ENCODE data around the gene LBR. TPM values are rescaled to one million over a fixed set of nuclear protein-coding genes. Genes with fewer than 3 reads are reported as not detected.

The LBR gene
- total and polyA plus RNA-seq, 4 donors: 14.3 to 201 (median 22.6) TPM

- Histone ChIP-seq H3K27me3 (ENCODE audit: control insufficient read depth in 4 of 4, insufficient read depth in 4 of 4, low read length in 3 of 4) (no peaks in the 10 kb centered on the region), H3K27ac (ENCODE audit: low read depth in 1 of 2, low read length in 2 of 2) (no peak overlapping the region), H3K4me3 (ENCODE audit: low read depth in 1 of 3, low read length in 3 of 3) (no peak overlapping the region), H3K36me3 (ENCODE audit: control insufficient read depth in 4 of 4, insufficient read depth in 3 of 4, low read depth in 1 of 4, low read length in 3 of 4) (no peaks in the 10 kb centered on the region), H3K4me1 (ENCODE audit: control insufficient read depth in 4 of 4, insufficient read depth in 4 of 4, low read length in 3 of 4) (no peaks in the 10 kb centered on the region), H3K9ac (ENCODE audit: low read depth in 1 of 2, low read length in 2 of 2) (no peak overlapping the region), H3K9me3 (ENCODE audit: control insufficient read depth in 4 of 4, low read length in 3 of 4) (no peaks in the 10 kb centered on the region)
- TF ChIP-seq, protein P1, sequence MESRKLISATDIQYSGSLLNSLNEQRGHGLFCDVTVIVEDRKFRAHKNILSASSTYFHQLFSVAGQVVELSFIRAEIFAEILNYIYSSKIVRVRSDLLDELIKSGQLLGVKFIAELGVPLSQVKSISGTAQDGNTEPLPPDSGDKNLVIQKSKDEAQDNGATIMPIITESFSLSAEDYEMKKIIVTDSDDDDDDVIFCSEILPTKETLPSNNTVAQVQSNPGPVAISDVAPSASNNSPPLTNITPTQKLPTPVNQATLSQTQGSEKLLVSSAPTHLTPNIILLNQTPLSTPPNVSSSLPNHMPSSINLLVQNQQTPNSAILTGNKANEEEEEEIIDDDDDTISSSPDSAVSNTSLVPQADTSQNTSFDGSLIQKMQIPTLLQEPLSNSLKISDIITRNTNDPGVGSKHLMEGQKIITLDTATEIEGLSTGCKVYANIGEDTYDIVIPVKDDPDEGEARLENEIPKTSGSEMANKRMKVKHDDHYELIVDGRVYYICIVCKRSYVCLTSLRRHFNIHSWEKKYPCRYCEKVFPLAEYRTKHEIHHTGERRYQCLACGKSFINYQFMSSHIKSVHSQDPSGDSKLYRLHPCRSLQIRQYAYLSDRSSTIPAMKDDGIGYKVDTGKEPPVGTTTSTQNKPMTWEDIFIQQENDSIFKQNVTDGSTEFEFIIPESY (IDR thresholded peaks at IDR 0.05): no peak
- no peak for TF ChIP-seq RAD21 (IDR thresholded peaks at IDR 0.05)
- TF ChIP-seq, protein P2, sequence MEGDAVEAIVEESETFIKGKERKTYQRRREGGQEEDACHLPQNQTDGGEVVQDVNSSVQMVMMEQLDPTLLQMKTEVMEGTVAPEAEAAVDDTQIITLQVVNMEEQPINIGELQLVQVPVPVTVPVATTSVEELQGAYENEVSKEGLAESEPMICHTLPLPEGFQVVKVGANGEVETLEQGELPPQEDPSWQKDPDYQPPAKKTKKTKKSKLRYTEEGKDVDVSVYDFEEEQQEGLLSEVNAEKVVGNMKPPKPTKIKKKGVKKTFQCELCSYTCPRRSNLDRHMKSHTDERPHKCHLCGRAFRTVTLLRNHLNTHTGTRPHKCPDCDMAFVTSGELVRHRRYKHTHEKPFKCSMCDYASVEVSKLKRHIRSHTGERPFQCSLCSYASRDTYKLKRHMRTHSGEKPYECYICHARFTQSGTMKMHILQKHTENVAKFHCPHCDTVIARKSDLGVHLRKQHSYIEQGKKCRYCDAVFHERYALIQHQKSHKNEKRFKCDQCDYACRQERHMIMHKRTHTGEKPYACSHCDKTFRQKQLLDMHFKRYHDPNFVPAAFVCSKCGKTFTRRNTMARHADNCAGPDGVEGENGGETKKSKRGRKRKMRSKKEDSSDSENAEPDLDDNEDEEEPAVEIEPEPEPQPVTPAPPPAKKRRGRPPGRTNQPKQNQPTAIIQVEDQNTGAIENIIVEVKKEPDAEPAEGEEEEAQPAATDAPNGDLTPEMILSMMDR (IDR thresholded peaks at IDR 0.05; ENCODE audit: low read depth, low read length, missing input control): no peak
- TF ChIP-seq HNF4G (IDR thresholded peaks at IDR 0.05): no peak
- TF ChIP-seq EGR1 (IDR thresholded peaks at IDR 0.05; ENCODE audit: low read depth in 2 of 2): no peak
- TF ChIP-seq FOXA1 (IDR thresholded peaks at IDR 0.05): no peak
- no peak for TF ChIP-seq FOXA2 (IDR thresholded peaks at IDR 0.05)
- no peak for TF ChIP-seq SP1 (IDR thresholded peaks at IDR 0.05)
- TF ChIP-seq, protein P3, sequence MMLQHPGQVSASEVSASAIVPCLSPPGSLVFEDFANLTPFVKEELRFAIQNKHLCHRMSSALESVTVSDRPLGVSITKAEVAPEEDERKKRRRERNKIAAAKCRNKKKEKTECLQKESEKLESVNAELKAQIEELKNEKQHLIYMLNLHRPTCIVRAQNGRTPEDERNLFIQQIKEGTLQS (IDR thresholded peaks at IDR 0.05): no peak
- no peak for TF ChIP-seq RXRA (IDR thresholded peaks at IDR 0.05)
- TF ChIP-seq TAF1 (conservative IDR thresholded peaks at IDR 0.05): no peak
- no peak for TF ChIP-seq HNF4A (conservative IDR thresholded peaks at IDR 0.05)
- DNase-seq (ENCODE audit: low spot score): no peak
Observed at GRCh38 chr1:225366018-225366417, 61.8 kb downstream of the LBR start.

DNA sequence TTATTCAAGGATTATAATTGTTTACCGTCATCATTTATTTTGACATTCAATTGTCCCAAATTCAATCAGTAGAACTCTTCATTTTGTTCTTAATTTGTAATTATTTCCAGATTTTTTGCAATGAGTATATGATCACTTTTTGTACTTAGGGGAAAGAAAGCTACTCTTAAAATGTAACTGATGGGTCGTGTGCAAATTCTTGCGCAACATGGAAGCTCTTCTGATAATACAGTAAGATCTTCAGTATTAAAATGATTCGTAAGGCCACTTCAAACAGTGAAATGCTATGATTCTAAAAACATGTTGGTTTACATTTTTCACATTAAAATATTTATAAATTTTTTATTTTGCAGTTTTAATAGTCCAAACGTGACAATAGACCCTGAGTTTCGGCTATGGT, 63.4 kb downstream of the LBR start:
- H3K4me1 ChIP-seq (ENCODE audit: control insufficient read depth in 4 of 4, insufficient read depth in 4 of 4, low read length in 3 of 4): peaks cover 0 to 8% (median 4%) of the 10 kb centered on the region in 4 donors
- no peak overlapping the region for H3K9ac ChIP-seq (ENCODE audit: low read depth in 1 of 2, low read length in 2 of 2)
- no peak overlapping the region for H3K4me3 ChIP-seq (ENCODE audit: low read depth in 1 of 3, low read length in 3 of 3)
- 93% methylated on average over 6 of the region's 6 CpGs for WGBS
- H3K27me3 ChIP-seq (ENCODE audit: control insufficient read depth in 4 of 4, insufficient read depth in 4 of 4, low read length in 3 of 4): no peaks in the 10 kb centered on the region
- H3K27ac ChIP-seq (ENCODE audit: low read depth in 1 of 2, low read length in 2 of 2): no peak overlapping the region
- DNase-seq (ENCODE audit: low spot score): no peak
- no peaks in the 10 kb centered on the region for H3K36me3 ChIP-seq (ENCODE audit: control insufficient read depth in 4 of 4, insufficient read depth in 3 of 4, low read depth in 1 of 4, low read length in 3 of 4)
- TF ChIP-seq EGR1 (IDR thresholded peaks at IDR 0.05; ENCODE audit: low read depth in 2 of 2): no peak
- no peak for TF ChIP-seq RAD21 (IDR thresholded peaks at IDR 0.05)
- TF ChIP-seq TAF1 (conservative IDR thresholded peaks at IDR 0.05): no peak
- TF ChIP-seq, protein P1 (IDR thresholded peaks at IDR 0.05): no peak
- no peak for TF ChIP-seq REST (IDR thresholded peaks at IDR 0.05)
- TF ChIP-seq RXRA (IDR thresholded peaks at IDR 0.05): no peak
- TF ChIP-seq SP1 (IDR thresholded peaks at IDR 0.05): no peak
- no peak for TF ChIP-seq NR2F2 (IDR thresholded peaks at IDR 0.05)
- TF ChIP-seq, protein P4, sequence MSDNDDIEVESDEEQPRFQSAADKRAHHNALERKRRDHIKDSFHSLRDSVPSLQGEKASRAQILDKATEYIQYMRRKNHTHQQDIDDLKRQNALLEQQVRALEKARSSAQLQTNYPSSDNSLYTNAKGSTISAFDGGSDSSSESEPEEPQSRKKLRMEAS (IDR thresholded peaks at IDR 0.05): no peak
- TF ChIP-seq FOXA1 (IDR thresholded peaks at IDR 0.05): no peak
- no peak for TF ChIP-seq YY1 (IDR thresholded peaks at IDR 0.05)
- TF ChIP-seq, protein P3 (IDR thresholded peaks at IDR 0.05): no peak
- no peak for TF ChIP-seq HNF4G (IDR thresholded peaks at IDR 0.05)
- no peak for TF ChIP-seq JUND (IDR thresholded peaks at IDR 0.05)
- no peak for TF ChIP-seq GABPA (IDR thresholded peaks at IDR 0.05 in 1 of 2, conservative IDR thresholded peaks at IDR 0.05 in 1 of 2)
- TF ChIP-seq, protein P2 (IDR thresholded peaks at IDR 0.05; ENCODE audit: low read depth, low read length, missing input control): no peak
- TF ChIP-seq FOXA2 (IDR thresholded peaks at IDR 0.05): no peak
- no peak for TF ChIP-seq HNF4A (conservative IDR thresholded peaks at IDR 0.05)
- H3K9me3 ChIP-seq (ENCODE audit: control insufficient read depth in 4 of 4, low read length in 3 of 4): no peaks in the 10 kb centered on the region

All from liver (tissue), 9 donors.